ENCODE results near the gene ADI1.

DNA sequence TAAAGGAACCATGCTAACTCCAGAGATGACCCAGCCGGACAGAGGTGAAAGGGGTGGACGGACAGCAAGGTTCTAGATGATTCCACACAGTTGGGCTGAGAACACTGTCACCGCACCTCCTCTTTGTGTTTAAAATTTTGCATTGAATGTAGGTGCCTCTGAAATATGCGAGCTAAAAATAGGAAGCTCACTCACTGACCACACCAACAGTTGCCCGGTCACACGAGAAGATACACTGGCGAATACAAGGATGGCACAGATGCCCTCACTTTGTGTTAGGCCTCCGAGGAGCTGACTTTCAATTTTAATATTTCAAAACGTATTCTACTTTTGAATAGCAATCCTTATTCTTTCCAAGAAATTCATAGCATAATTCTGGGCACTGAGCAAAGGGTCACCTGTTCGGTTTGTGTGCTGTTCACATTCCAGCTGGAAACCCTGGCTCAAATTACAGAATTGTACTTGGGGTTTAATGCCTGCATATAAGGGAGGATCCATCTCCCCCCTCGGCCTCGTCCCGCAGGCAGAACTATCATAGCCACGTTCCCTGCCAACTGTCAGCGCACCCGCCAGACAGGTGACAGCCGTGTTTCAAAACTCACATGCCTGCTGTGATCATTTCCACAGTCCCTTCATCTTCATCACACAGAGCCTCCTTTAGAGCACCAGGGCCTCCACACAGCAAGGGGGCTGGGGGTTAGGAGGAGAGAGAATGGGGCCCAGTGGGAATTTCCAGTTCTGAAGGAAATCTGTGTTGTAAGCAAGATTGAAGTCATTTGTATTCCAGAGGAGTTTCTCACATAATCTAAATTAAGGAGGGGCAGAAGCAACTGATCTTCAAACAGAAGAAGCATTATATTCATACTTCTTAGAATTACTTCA is 48.2 kb downstream of the ADI1 start:
- TF ChIP-seq CTCF (IDR thresholded peaks at IDR 0.05; ENCODE audit: low read depth, low read length): no peak
- no peak for TF ChIP-seq EZH2phosphoT487 (IDR thresholded peaks at IDR 0.05; ENCODE audit: low read depth)
